ENCODE data around the gene LASP1NB.

Gene LASP1NB

GRCh38 chr17:38892620-38893019, 32.8 kb upstream of the LASP1NB start:
- peaks cover 18% of the 10 kb centered on the region for H3K4me1 Mint-ChIP-seq
- intact Hi-C loops (cut with micrococcal nuclease), result no loop called here
- CTCF ChIA-PET, result no interaction called here
- Histone ChIP-seq H3K4me2 (replicated peaks; ENCODE audit: low read depth, low read length, poor library complexity, severe bottlenecking) (peak overlapping the region; percentile 30), H3K27ac (ENCODE audit: low read length in 2 of 2) (peak overlapping the region; percentile 24 to 62), H4K20me1 (ENCODE audit: control insufficient read depth, insufficient read depth, low read length, poor library complexity, severe bottlenecking) (peaks cover 64% of the 10 kb centered on the region), H3K79me2 (ENCODE audit: control insufficient read depth, insufficient read depth, low read length) (peaks cover 96% of the 10 kb centered on the region), H3K27me3 (replicated peaks in 1 of 4; ENCODE audit: control extremely low read depth in 1 of 4, control insufficient read depth in 3 of 4, insufficient read depth in 4 of 4, low read length in 3 of 4) (no peaks in the 10 kb centered on the region), H3K4me3 (ENCODE audit: control extremely low read depth in 1 of 5, extremely low read depth in 1 of 5, insufficient read depth in 1 of 5, low read depth in 2 of 5, low read length in 4 of 5) (no peak overlapping the region), H3K4me1 (ENCODE audit: control insufficient read depth in 2 of 2, insufficient read depth in 2 of 2, low read length in 2 of 2) (peaks cover 19 to 42% of the 10 kb centered on the region in 2 donors), H3K9ac (ENCODE audit: low read length) (no peak overlapping the region), H3K36me3 (replicated peaks in 1 of 2; ENCODE audit: control extremely low read depth in 1 of 2, control insufficient read depth in 1 of 2, extremely low read depth in 1 of 2, insufficient read depth in 2 of 2, low read length in 1 of 2) (peaks cover 0 to 79% of the 10 kb centered on the region in 2 experiments), H3K9me3 (ENCODE audit: control extremely low read depth in 1 of 3, control insufficient read depth in 2 of 3, insufficient read depth in 1 of 3, low read length in 2 of 3) (peaks cover 0 to 5% (median 0%) of the 10 kb centered on the region in 3 donors), H2AFZ (ENCODE audit: insufficient read depth, low read depth, low read length, poor library complexity, severe bottlenecking) (no peak overlapping the region)
- H3K9me3 Mint-ChIP-seq (ENCODE audit: insufficient read depth), result no peaks in the 10 kb centered on the region
- WGBS (ENCODE audit: insufficient coverage), result 61% methylated on average over 9 of the region's 13 CpGs
- no peak overlapping the region for H3K4me3 Mint-ChIP-seq
- TF ChIP-seq, protein P1, sequence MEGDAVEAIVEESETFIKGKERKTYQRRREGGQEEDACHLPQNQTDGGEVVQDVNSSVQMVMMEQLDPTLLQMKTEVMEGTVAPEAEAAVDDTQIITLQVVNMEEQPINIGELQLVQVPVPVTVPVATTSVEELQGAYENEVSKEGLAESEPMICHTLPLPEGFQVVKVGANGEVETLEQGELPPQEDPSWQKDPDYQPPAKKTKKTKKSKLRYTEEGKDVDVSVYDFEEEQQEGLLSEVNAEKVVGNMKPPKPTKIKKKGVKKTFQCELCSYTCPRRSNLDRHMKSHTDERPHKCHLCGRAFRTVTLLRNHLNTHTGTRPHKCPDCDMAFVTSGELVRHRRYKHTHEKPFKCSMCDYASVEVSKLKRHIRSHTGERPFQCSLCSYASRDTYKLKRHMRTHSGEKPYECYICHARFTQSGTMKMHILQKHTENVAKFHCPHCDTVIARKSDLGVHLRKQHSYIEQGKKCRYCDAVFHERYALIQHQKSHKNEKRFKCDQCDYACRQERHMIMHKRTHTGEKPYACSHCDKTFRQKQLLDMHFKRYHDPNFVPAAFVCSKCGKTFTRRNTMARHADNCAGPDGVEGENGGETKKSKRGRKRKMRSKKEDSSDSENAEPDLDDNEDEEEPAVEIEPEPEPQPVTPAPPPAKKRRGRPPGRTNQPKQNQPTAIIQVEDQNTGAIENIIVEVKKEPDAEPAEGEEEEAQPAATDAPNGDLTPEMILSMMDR (IDR thresholded peaks at IDR 0.05), result no peak
- no peak for TF ChIP-seq EZH2 (IDR thresholded peaks at IDR 0.05; ENCODE audit: borderline replicate concordance, insufficient read depth, low read depth, low read length, poor library complexity, severe bottlenecking)
- ATAC-seq (ENCODE audit: low read depth) (no peak), DNase-seq (no peak)
- H3K27ac Mint-ChIP-seq, result peak overlapping the region; percentile 78
- POLR2A ChIA-PET, result interaction anchor here (0.5 kb wide), 1 partner anchor 205 kb away, joined by 3 read pairs; no protein-coding TSS in a partner anchor
- no peaks in the 10 kb centered on the region for H3K27me3 Mint-ChIP-seq

GRCh38 chr17:38893113-38893512, 32.3 kb upstream of the LASP1NB start:
- Mint-ChIP-seq H3K4me3 (no peak overlapping the region), H3K4me1 (peaks cover 22% of the 10 kb centered on the region), H3K27ac (peak overlapping the region; percentile 50), H3K9me3 (ENCODE audit: insufficient read depth) (no peaks in the 10 kb centered on the region), H3K27me3 (no peaks in the 10 kb centered on the region)
- Histone ChIP-seq H3K4me3 (ENCODE audit: control extremely low read depth in 1 of 5, extremely low read depth in 1 of 5, insufficient read depth in 1 of 5, low read depth in 2 of 5, low read length in 4 of 5) (no peak overlapping the region), H4K20me1 (ENCODE audit: control insufficient read depth, insufficient read depth, low read length, poor library complexity, severe bottlenecking) (peaks cover 59% of the 10 kb centered on the region), H2AFZ (ENCODE audit: insufficient read depth, low read depth, low read length, poor library complexity, severe bottlenecking) (no peak overlapping the region), H3K4me1 (ENCODE audit: control insufficient read depth in 2 of 2, insufficient read depth in 2 of 2, low read length in 2 of 2) (peaks cover 23 to 47% of the 10 kb centered on the region in 2 donors), H3K36me3 (replicated peaks in 1 of 2; ENCODE audit: control extremely low read depth in 1 of 2, control insufficient read depth in 1 of 2, extremely low read depth in 1 of 2, insufficient read depth in 2 of 2, low read length in 1 of 2) (peaks cover 0 to 82% of the 10 kb centered on the region in 2 experiments), H3K4me2 (replicated peaks; ENCODE audit: low read depth, low read length, poor library complexity, severe bottlenecking) (peak overlapping the region; percentile 15), H3K27ac (ENCODE audit: low read length in 2 of 2) (peak overlapping the region in 1 of 2 donors; percentile 66), H3K79me2 (ENCODE audit: control insufficient read depth, insufficient read depth, low read length) (peaks cover 96% of the 10 kb centered on the region), H3K9ac (ENCODE audit: low read length) (no peak overlapping the region), H3K27me3 (replicated peaks in 1 of 4; ENCODE audit: control extremely low read depth in 1 of 4, control insufficient read depth in 3 of 4, insufficient read depth in 4 of 4, low read length in 3 of 4) (no peaks in the 10 kb centered on the region), H3K9me3 (ENCODE audit: control extremely low read depth in 1 of 3, control insufficient read depth in 2 of 3, insufficient read depth in 1 of 3, low read length in 2 of 3) (peaks cover 0 to 5% (median 0%) of the 10 kb centered on the region in 3 donors)
- ATAC-seq (ENCODE audit: low read depth) (no peak), DNase-seq (no peak)
- 99% methylated on average over 4 of the region's 5 CpGs for WGBS (ENCODE audit: insufficient coverage)
- no peak for TF ChIP-seq EZH2 (IDR thresholded peaks at IDR 0.05; ENCODE audit: borderline replicate concordance, insufficient read depth, low read depth, low read length, poor library complexity, severe bottlenecking)
- ChIA-PET CTCF (interaction anchor here (0.9 kb wide), 1 partner anchor 21 kb away, joined by 3 read pairs; no protein-coding TSS in a partner anchor), POLR2A (interaction anchor here (0.5 kb wide), 1 partner anchor 205 kb away, joined by 3 read pairs; no protein-coding TSS in a partner anchor)
- intact Hi-C loops (cut with micrococcal nuclease), result no loop called here
